Ishikawa (cell line): ENCODE results near the gene RNPEPL1.

Experiments
- CEBPB ChIP-seq: IDR thresholded peaks from 2 replicates; pipeline ENCODE4 v1.6.1; 2012
- CREB1 ChIP-seq: IDR thresholded peaks from 2 replicates; pipeline ENCODE4 v1.6.1; 2012; ENCODE audit warnings: low read depth
- EGR1 ChIP-seq: IDR thresholded peaks from 2 replicates; pipeline ENCODE4 v1.6.1; 2012
- EP300 ChIP-seq: IDR thresholded peaks from 2 replicates; pipeline ENCODE4 v1.6.1; 2012; ENCODE audit warnings: borderline replicate concordance
- FOXM1 ChIP-seq: IDR thresholded peaks from 2 replicates; pipeline ENCODE4 v1.6.1; 2012; ENCODE audit warnings: low read depth, borderline replicate concordance
- NFIC ChIP-seq: IDR thresholded peaks from 2 replicates; pipeline ENCODE4 v1.6.1; 2012
- RAD21 ChIP-seq: IDR thresholded peaks from 2 replicates; pipeline ENCODE4 v1.6.1; 2012; ENCODE audit warnings: low read depth
- TAF1 ChIP-seq: IDR thresholded peaks from 2 replicates; pipeline ENCODE4 v1.6.1; 2012; ENCODE audit warnings: low read depth, mild to moderate bottlenecking
- TCF12 ChIP-seq: IDR thresholded peaks from 2 replicates; pipeline ENCODE4 v1.6.1; 2012; ENCODE audit warnings: low read depth
- TEAD4 ChIP-seq: IDR thresholded peaks from 2 replicates; pipeline ENCODE4 v1.6.1; 2012
- YY1 ChIP-seq: IDR thresholded peaks from 2 replicates; pipeline ENCODE4 v1.6.1; 2012; ENCODE audit warnings: low read depth
- ZBTB7A ChIP-seq: IDR thresholded peaks from 2 replicates; pipeline ENCODE4 v1.6.1; 2012; ENCODE audit warnings: low read depth
- TF ChIP-seq, protein P1 (sequence below): IDR thresholded peaks from 2 replicates; pipeline ENCODE4 v1.6.1; 2012
- TF ChIP-seq, protein P2 (sequence below): IDR thresholded peaks from 2 replicates; pipeline ENCODE4 v1.6.1; 2012; ENCODE audit warnings: low read depth, mild to moderate bottlenecking
- TF ChIP-seq, protein P3 (sequence below): IDR thresholded peaks from 2 replicates; pipeline ENCODE4 v1.6.1; 2012

RNPEPL1 gene

DNA sequence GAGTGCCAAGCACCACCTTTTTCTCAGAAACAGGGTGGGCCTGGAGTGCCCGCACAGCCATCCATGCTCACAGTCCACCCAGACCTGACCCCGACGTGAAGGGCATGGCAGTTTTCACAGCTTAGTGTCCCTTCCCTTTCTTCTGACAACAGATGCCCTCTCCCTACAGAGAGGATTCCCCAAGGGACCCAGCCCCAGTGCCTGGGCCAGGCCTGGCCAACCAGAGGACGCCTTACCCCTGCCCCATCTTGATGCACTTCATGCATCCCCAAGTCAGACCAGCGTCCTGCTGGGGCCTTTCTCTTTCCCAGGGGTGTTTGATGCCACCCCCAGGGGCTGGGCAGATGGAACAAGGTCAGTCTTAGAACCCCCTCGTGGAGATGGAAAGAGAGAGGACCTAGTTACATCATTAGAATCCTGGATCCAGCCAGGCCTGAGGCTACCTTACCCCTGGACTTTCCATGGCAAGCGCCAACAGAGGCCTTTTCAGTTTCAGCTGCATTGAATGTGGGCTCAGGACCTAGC is 14.3 kb upstream of the RNPEPL1 start:
- TF ChIP-seq CREB1, result no peak
- TF ChIP-seq, protein P1, sequence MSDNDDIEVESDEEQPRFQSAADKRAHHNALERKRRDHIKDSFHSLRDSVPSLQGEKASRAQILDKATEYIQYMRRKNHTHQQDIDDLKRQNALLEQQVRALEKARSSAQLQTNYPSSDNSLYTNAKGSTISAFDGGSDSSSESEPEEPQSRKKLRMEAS, result no peak
- TF ChIP-seq, protein P2, sequence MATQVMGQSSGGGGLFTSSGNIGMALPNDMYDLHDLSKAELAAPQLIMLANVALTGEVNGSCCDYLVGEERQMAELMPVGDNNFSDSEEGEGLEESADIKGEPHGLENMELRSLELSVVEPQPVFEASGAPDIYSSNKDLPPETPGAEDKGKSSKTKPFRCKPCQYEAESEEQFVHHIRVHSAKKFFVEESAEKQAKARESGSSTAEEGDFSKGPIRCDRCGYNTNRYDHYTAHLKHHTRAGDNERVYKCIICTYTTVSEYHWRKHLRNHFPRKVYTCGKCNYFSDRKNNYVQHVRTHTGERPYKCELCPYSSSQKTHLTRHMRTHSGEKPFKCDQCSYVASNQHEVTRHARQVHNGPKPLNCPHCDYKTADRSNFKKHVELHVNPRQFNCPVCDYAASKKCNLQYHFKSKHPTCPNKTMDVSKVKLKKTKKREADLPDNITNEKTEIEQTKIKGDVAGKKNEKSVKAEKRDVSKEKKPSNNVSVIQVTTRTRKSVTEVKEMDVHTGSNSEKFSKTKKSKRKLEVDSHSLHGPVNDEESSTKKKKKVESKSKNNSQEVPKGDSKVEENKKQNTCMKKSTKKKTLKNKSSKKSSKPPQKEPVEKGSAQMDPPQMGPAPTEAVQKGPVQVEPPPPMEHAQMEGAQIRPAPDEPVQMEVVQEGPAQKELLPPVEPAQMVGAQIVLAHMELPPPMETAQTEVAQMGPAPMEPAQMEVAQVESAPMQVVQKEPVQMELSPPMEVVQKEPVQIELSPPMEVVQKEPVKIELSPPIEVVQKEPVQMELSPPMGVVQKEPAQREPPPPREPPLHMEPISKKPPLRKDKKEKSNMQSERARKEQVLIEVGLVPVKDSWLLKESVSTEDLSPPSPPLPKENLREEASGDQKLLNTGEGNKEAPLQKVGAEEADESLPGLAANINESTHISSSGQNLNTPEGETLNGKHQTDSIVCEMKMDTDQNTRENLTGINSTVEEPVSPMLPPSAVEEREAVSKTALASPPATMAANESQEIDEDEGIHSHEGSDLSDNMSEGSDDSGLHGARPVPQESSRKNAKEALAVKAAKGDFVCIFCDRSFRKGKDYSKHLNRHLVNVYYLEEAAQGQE, result no peak
- no peak for TF ChIP-seq EGR1
- TF ChIP-seq NFIC, result no peak
- TF ChIP-seq YY1, result no peak

DNA sequence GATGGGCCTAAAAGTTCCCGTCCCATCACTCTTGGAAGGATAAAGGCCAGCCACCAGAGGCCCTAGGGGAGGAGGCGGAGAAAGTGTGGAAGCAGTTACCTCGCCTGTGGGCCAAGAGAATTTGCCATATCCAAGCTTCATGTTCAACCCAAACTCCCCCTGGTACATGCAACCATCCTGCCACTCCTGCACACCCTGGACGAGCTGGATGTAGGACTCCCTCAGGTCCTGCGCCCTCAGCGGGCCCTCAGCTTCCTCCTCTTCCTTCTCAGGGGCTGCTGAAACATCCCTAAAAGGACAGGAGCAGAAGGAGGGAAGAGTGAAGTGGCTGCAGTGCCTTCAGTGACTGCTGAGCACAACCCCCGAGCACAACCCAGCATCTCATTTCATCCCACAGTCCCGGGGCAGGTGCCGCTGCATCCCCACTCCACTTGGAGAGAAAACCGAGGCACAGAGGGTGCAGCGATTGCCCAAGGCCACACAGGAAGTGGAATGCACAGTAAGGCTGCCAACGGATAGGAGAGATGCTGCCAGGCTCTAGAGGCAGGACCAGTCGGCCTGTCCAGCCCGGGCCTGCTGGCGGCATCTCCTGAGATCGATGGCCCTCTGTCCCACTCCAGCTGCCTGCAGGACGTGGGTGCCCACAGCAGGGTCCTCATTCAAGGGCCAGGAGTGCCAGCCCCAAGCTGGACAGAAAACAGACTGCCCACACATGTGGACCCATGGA is 13.4 kb upstream of the RNPEPL1 start:
- TF ChIP-seq, protein P3, sequence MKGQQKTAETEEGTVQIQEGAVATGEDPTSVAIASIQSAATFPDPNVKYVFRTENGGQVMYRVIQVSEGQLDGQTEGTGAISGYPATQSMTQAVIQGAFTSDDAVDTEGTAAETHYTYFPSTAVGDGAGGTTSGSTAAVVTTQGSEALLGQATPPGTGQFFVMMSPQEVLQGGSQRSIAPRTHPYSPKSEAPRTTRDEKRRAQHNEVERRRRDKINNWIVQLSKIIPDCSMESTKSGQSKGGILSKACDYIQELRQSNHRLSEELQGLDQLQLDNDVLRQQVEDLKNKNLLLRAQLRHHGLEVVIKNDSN, result no peak
- TF ChIP-seq CEBPB (no peak), CREB1 (no peak), TAF1 (no peak), TCF12 (no peak), YY1 (no peak), ZBTB7A (no peak), TEAD4 (no peak), NFIC (no peak), EP300 (no peak), EGR1 (no peak), RAD21 (no peak), FOXM1 (no peak)
- TF ChIP-seq, protein P2, result no peak
- TF ChIP-seq, protein P1, result no peak

DNA sequence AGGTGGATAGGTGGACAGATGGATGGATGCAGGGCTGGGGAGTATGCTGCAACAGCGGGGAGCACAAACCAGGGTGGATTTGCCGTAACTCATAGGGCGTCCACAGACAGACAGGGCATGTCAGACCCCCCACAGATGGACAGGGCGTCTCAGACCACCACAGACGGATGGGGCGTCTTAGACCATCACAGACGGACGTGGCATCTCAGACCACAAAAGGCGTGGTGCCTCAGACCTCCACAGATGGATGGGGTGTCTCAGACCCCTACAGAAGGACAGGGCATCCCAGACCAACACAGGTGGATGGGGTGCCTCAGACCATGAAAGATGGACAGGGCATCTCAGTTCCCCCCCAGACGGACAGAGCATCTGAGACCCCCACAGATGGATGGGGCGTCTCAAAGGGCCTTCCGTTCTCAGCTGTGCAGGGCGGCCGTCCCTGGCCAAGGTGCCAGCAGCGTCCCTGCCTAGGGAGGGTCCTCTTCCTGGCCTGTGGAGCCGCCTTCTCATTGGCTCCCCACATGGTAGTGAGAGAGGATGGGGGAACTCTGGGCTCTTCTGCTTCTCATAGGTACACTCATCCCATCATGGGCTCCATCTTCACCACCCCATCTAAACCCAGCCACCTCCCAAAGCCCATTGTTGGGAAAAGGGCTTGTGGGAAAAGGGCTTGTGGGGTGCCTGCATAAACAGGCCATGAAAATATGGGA is 12.6 kb upstream of the RNPEPL1 start:
- TF ChIP-seq FOXM1 (no peak), YY1 (no peak), CEBPB (no peak), CREB1 (no peak), TCF12 (no peak), RAD21 (no peak), TEAD4 (no peak), NFIC (no peak)
- TF ChIP-seq, protein P1, result no peak

DNA sequence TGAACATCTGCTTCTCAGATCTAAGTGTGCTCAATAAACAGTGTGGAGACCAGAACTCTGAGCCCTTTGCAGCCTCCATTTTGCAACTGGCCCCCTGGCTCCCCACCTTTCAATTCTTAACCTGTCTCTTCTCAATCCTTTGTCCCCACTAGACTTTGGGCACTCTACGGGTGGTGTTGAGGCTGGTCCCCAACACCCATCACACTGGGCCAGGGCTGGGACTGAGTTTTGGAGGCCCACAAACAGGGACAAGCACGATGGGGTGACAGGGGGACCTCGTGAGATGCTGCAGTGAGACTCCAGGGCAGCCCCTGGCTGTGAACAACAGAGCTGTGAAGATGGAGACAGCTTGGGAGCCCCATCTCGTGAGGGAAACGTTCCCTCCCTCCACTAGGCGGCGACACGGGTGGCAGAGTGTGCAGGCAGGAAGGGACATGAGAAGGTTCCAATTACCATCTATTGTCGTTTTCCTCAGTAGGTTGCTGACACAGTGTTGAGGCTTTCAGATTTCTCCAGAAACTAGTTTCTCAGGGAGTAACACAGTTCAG is 11.7 kb upstream of the RNPEPL1 start:
- TF ChIP-seq, protein P1, result no peak
- no peak for TF ChIP-seq YY1
- no peak for TF ChIP-seq CREB1
- no peak for TF ChIP-seq RAD21
- TF ChIP-seq TAF1, result no peak
- TF ChIP-seq, protein P3, result no peak
- TF ChIP-seq TCF12, result no peak
- no peak for TF ChIP-seq EGR1
- no peak for TF ChIP-seq NFIC
- TF ChIP-seq ZBTB7A, result no peak
